HepG2 (cell line): ENCODE results near the gene SLC19A1. TPM values are rescaled to one million over a fixed set of nuclear protein-coding genes. Genes with fewer than 3 reads are reported as not detected.

Experiments used
- ATAC-seq: fragments of 200-7000 bp; cut with Tn5 transposase; 3 replicates; pipeline ENCODE4 v1.9.1; 2020; ENCODE audit warnings: mild to moderate bottlenecking, moderate library complexity
- BruUV-seq: library from RNA; stranded (reverse); fragments of 400-500 nt; replicated peaks from 2 replicates; lab custom pipeline; 2021; lab: Mats Ljungman, UMichigan
- CTCF ChIA-PET: fragments of 300-600 bp; formaldehyde crosslinking; extraction: SDS; loops from one replicate; lab custom pipeline; 2021; ENCODE audit warnings: low total read pairs, inconsistent platforms, low intra/inter-chr PET ratio; lab: Yijun Ruan, JAX
- POLR2A ChIA-PET: fragments of 350-600 bp; sonication (Branson Sonifier 250); formaldehyde crosslinking; loops from one replicate; lab custom pipeline; 2020; ENCODE audit warnings: antibody characterized with exemption, inconsistent platforms; lab: Yijun Ruan, JAX
- DNase-seq: peaks from one replicate; pipeline ENCODE4 v3.0.0-alpha.2; 2015; ENCODE audit warnings: low spot score
- FAIRE-seq: peaks from 3 replicates; lab custom pipeline; 2011; peaks lifted over from hg19 to GRCh38; lab: Jason Lieb, UNC
- H2AFZ ChIP-seq: one replicate; pipeline ENCODE4 v1.6.1; 2011; ENCODE audit warnings: low read length, inconsistent platforms
- H3K27ac ChIP-seq: fragments of 300-600 bp; 3 replicates; pipeline ENCODE4 v1.8.0; 2011; ENCODE audit warnings: mixed run types, mild to moderate bottlenecking, mixed read lengths, low read length, inconsistent platforms; ENCODE audit not compliant: insufficient read depth; ENCODE audit errors: extremely low read length
- H3K27me3 ChIP-seq, 2 experiments: fragments of 200-600 bp in 1 of 2; 2 replicates in 1 of 2; 3 replicates in 1 of 2; pipeline versions ENCODE4 v1.6.0 to v1.8.0; 2011; ENCODE audit warnings: low read length in 2 of 2, mild to moderate bottlenecking in 2 of 2, moderate library complexity in 2 of 2, inconsistent platforms in 1 of 2; ENCODE audit not compliant: insufficient read depth in 2 of 2, control insufficient read depth in 1 of 2
- H3K36me3 ChIP-seq, 2 experiments: fragments of 200-600 bp in 1 of 2; replicated peaks in 1 of 2; 2 replicates in 1 of 2; 3 replicates in 1 of 2; pipeline versions ENCODE4 v1.5.1 to v1.8.0; 2011; ENCODE audit warnings: low read length in 2 of 2, inconsistent platforms in 1 of 2; ENCODE audit not compliant: insufficient read depth in 2 of 2, control insufficient read depth in 1 of 2
- H3K4me1 ChIP-seq: 2 replicates; pipeline ENCODE4 v1.5.1; 2012; ENCODE audit warnings: low read length, inconsistent platforms; ENCODE audit not compliant: insufficient read depth
- H3K4me2 ChIP-seq: 2 replicates; pipeline ENCODE4 v1.6.0; 2011; ENCODE audit warnings: low read depth, low read length, inconsistent platforms
- H3K4me3 ChIP-seq, 3 experiments: fragments of 200-600 bp in 1 of 3; sonication (generic), shearing (Covaris generic) in 1 of 3; replicated peaks in 1 of 3; 2 replicates each; pipeline ENCODE4 v1.5.1; 2011 to 2016; ENCODE audit warnings: low read length in 3 of 3, inconsistent platforms in 2 of 3, low read depth in 2 of 3, mild to moderate bottlenecking in 2 of 3, control low read depth in 1 of 3, mixed read lengths in 1 of 3; ENCODE audit not compliant: insufficient read depth in 1 of 3
- H3K79me2 ChIP-seq: one replicate; pipeline ENCODE4 v1.6.1; 2011; ENCODE audit warnings: low read length, inconsistent platforms; ENCODE audit not compliant: insufficient read depth
- H3K9ac ChIP-seq: 2 replicates; pipeline ENCODE4 v1.6.0; 2011; ENCODE audit warnings: mild to moderate bottlenecking, low read depth, low read length, inconsistent platforms; ENCODE audit not compliant: insufficient read depth
- H3K9me3 ChIP-seq: 2 replicates; pipeline ENCODE4 v1.5.1; 2012; ENCODE audit warnings: mild to moderate bottlenecking, low read length
- H4K20me1 ChIP-seq: 2 replicates; pipeline ENCODE4 v1.6.0; 2011; ENCODE audit warnings: inconsistent platforms, mild to moderate bottlenecking, low read length, moderate library complexity; ENCODE audit not compliant: insufficient read depth
- AGO2 ChIP-seq: fragments of 200-400 bp; formaldehyde crosslinking; optimal IDR thresholded peaks from 2 replicates; pipeline ENCODE3; 2017; ENCODE audit warnings: mild to moderate bottlenecking, low read depth, low read length, moderate library complexity
- AKAP8 ChIP-seq: sonication (generic); formaldehyde crosslinking; IDR thresholded peaks from 2 replicates; pipeline ENCODE4 v1.5.1; 2020; ENCODE audit warnings: mild to moderate bottlenecking, missing genetic modification reagents
- CCDC6 ChIP-seq: sonication (generic); formaldehyde crosslinking; IDR thresholded peaks from 2 replicates; pipeline ENCODE4 v1.8.1; 2022; ENCODE audit warnings: mild to moderate bottlenecking, missing genetic modification reagents, moderate library complexity
- CTCF ChIP-seq: sonication (generic); formaldehyde crosslinking; IDR thresholded peaks from 2 replicates; pipeline ENCODE4 v1.5.0; 2020; ENCODE audit warnings: mild to moderate bottlenecking, missing genetic modification reagents, moderate library complexity
- HHEX ChIP-seq: IDR thresholded peaks from 2 replicates; pipeline ENCODE4 v1.6.1; 2016; ENCODE audit warnings: control low read depth
- KDM1A ChIP-seq: IDR thresholded peaks from 2 replicates; pipeline ENCODE4 v1.6.1; 2016; ENCODE audit warnings: missing compliant biosample characterization
- KMT2A ChIP-seq: sonication (generic); formaldehyde crosslinking; IDR thresholded peaks from 2 replicates; pipeline ENCODE4 v1.4.0; 2020; ENCODE audit warnings: missing genetic modification reagents
- MBD4 ChIP-seq: IDR thresholded peaks from 2 replicates; pipeline ENCODE4 v1.6.1; 2012; ENCODE audit warnings: low read length, inconsistent platforms, borderline replicate concordance
- NFE2L2 ChIP-seq: fragments of 150-350 bp; IDR thresholded peaks from 2 replicates; pipeline ENCODE4 v1.6.1; 2014; ENCODE audit warnings: low read length
- NKX3-1 ChIP-seq: sonication (generic); formaldehyde crosslinking; IDR thresholded peaks from 2 replicates; pipeline ENCODE4 v1.5.0; 2020; ENCODE audit warnings: missing genetic modification reagents
- SMAD1 ChIP-seq: sonication (generic); formaldehyde crosslinking; IDR thresholded peaks from 2 replicates; pipeline ENCODE4 v1.4.0; 2020; ENCODE audit warnings: missing genetic modification reagents, low read depth, mild to moderate bottlenecking, borderline replicate concordance
- STAG1 ChIP-seq: sonication (generic); formaldehyde crosslinking; IDR thresholded peaks from 2 replicates; pipeline ENCODE4 v1.4.0; 2020; ENCODE audit warnings: missing genetic modification reagents
- TAF15 ChIP-seq: fragments of 200-400 bp; formaldehyde crosslinking; IDR thresholded peaks from one replicate; pipeline ENCODE4 v1.6.1; 2018; ENCODE audit warnings: mild to moderate bottlenecking, low read depth, low read length; ENCODE audit not compliant: poor library complexity, severe bottlenecking
- ZBTB10 ChIP-seq: sonication (generic); formaldehyde crosslinking; IDR thresholded peaks from 2 replicates; pipeline ENCODE4 v1.4.0; 2020; ENCODE audit warnings: missing genetic modification reagents, borderline replicate concordance
- ZNF350 ChIP-seq: sonication (generic); formaldehyde crosslinking; IDR thresholded peaks from 2 replicates; pipeline ENCODE4 v1.4.0; 2020; ENCODE audit warnings: mild to moderate bottlenecking, low read depth, missing genetic modification reagents, borderline replicate concordance
- ZNF446 ChIP-seq: sonication (generic); formaldehyde crosslinking; IDR thresholded peaks from 2 replicates; pipeline ENCODE4 v1.5.0; 2020; ENCODE audit warnings: mild to moderate bottlenecking, missing genetic modification reagents
- WGBS: methylation state at CpG from one replicate; pipeline ENCODE4 v1.1.6; 2017; ENCODE audit warnings: low lambda C conversion rate; 5-methylcytosine and 5-hydroxymethylcytosine counted together
- in situ Hi-C: cut with HindIII; loops from 2 replicates; pipeline ENCODE4 v1.10.0; 2017; ENCODE audit warnings: low pct_unique_long_range_greater_than_20kb; ENCODE audit not compliant: extremely low pct_ligation_motif_present
- intact Hi-C: fragments of 100-400 bp; cut with micrococcal nuclease; formaldehyde crosslinking; loops from one replicate; pipeline ENCODE4 v1.10.0; 2022; ENCODE audit not compliant: unreplicated experiment
- polyA plus RNA-seq, 8 experiments: library from polyadenylated mRNA; depleted of rRNA in 3 of 8; stranded (reverse) in 7 of 8; unstranded in 1 of 8; fragments of >200 nt; fragmentation: Illumina TruSeq in 4 of 8; extraction: Trizol in 4 of 8; gene quantifications; 2 replicates each; pipeline versions ENCODE4 v1.2.1 to v1.2.3, GENCODE V29; 2011 to 2016; ENCODE audit warnings: low read depth in 4 of 8, missing spikeins in 1 of 8, mixed read lengths in 1 of 8; ENCODE audit not compliant: insufficient read depth in 1 of 8
- total RNA-seq, 5 experiments: library from RNA; depleted of rRNA; stranded (reverse); fragments of >200 nt; fragmentation: Illumina TruSeq; extraction: Trizol; gene quantifications; 2 replicates each; pipeline ENCODE4 v1.2.3, GENCODE V29; 2016; ENCODE audit warnings: low read depth in 1 of 5
- TF ChIP-seq, protein P1 (sequence below): sonication (generic); formaldehyde crosslinking; conservative IDR thresholded peaks from 2 replicates; pipeline ENCODE4 v1.8.1; 2023; ENCODE audit warnings: missing genetic modification reagents

SLC19A1 gene
- total and polyA plus RNA-seq, 2 of the 13 experiments (the other 11 are each of a cell fraction or from before 2014, with no cell fraction given) = 21.8 to 23.0 TPM

DNA sequence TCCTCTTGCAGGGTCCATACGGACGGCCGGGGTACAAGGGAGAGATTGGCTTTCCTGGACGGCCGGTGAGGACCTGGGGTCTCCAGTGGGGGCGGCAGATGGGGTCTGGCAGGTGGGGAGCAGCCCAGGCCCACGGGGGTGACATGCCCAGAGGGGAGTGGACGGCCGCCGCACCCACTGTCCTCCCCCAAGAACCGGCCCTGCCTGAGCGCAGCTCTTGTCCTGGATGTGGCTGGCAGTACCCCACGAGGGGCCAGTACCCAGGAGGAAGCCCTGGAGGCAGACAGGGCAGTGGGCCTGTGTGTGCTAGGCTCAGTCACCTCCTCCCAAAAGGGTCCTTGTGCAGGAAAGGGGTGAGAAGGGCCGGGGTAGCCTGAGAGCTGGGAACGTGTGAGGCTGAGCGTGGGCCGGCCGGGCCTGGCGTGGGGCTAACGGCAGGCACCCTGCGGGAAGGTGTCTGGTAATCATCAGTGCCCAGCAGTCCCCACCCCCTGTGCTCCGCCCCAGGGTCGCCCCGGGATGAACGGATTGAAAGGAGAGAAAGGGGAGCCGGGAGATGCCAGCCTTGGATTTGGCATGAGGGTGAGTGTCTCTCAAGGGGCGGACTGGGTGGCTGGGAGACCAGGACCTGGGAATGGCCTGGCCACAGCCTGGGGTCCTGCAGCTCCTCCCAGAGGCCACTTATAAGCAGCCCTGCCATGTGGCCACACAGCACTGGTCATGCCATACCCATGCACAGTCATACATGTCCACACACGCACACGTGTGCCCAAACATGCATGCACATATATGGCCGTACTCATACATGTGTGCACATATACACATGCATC is 47.2 kb downstream of the SLC19A1 start:
- H3K36me3 ChIP-seq = peaks cover 17 to 35% of the 10 kb centered on the region in 2 experiments
- H3K9me3 ChIP-seq = no peaks in the 10 kb centered on the region
- no peaks in the 10 kb centered on the region for H3K79me2 ChIP-seq
- H3K4me2 ChIP-seq = no peak overlapping the region
- no peak overlapping the region for H2AFZ ChIP-seq
- 91% methylated on average over 25 of the region's 30 CpGs for WGBS
- no peak for DNase-seq
- intact Hi-C loops (no loop called here), in situ Hi-C loops (no loop called here)
- no peaks in the 10 kb centered on the region for H3K4me1 ChIP-seq
- BruUV-seq = TSS peak; percentile 38
- no peak overlapping the region for H3K9ac ChIP-seq
- H3K27ac ChIP-seq = no peak overlapping the region
- TF ChIP-seq KMT2A (CRISPR knock-in tag) (no peak), NFE2L2 (no peak), NKX3-1 (CRISPR knock-in tag) (no peak), AGO2 (peak; percentile 72), CCDC6 (CRISPR knock-in tag) (no peak), STAG1 (CRISPR knock-in tag) (0 out of 2 replicates have a peak, but pooled peaks have one; percentile 19), SMAD1 (CRISPR knock-in tag) (no peak), CTCF (CRISPR knock-in tag) (peak; percentile 33), ZNF446 (CRISPR knock-in tag) (no peak), MBD4 (no peak), ZBTB10 (no peak), AKAP8 (CRISPR knock-in tag) (no peak), ZNF350 (CRISPR knock-in tag) (no peak), HHEX (CRISPR knock-in tag) (no peak), KDM1A (CRISPR knock-in tag) (no peak), TAF15 (no peak)
- TF ChIP-seq, protein P1, sequence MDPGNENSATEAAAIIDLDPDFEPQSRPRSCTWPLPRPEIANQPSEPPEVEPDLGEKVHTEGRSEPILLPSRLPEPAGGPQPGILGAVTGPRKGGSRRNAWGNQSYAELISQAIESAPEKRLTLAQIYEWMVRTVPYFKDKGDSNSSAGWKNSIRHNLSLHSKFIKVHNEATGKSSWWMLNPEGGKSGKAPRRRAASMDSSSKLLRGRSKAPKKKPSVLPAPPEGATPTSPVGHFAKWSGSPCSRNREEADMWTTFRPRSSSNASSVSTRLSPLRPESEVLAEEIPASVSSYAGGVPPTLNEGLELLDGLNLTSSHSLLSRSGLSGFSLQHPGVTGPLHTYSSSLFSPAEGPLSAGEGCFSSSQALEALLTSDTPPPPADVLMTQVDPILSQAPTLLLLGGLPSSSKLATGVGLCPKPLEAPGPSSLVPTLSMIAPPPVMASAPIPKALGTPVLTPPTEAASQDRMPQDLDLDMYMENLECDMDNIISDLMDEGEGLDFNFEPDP (CRISPR knock-in tag) = no peak
- POLR2A ChIA-PET = interaction anchor here (1.4 kb wide), 1 partner anchor 30 kb away, joined by 3 read pairs; no protein-coding TSS in a partner anchor
- ATAC-seq = no peak; the same call in 2 of the 3 replicates
- no peaks in the 10 kb centered on the region for H4K20me1 ChIP-seq
- H3K4me3 ChIP-seq = no peak overlapping the region
- H3K27me3 ChIP-seq = no peaks in the 10 kb centered on the region
- no peak for FAIRE-seq
- CTCF ChIA-PET = no interaction called here
